IMR-90 (cell line): ENCODE measurements around the gene NPLOC4. TPM values are rescaled to one million over a fixed set of nuclear protein-coding genes. Genes with fewer than 3 reads are reported as not detected.

Source experiments
- ATAC-seq: fragments of 200-7000 bp; cut with Tn5 transposase; 2 replicates; pipeline ENCODE4 v1.9.1; 2020; ENCODE audit warnings: low read depth, mild to moderate bottlenecking, moderate library complexity
- BruUV-seq: library from RNA; stranded (reverse); fragments of 400-500 nt; replicated peaks from 2 replicates; lab custom pipeline; 2021; lab: Mats Ljungman, UMichigan
- CTCF ChIA-PET: fragments of 300-600 bp; formaldehyde crosslinking; extraction: SDS; loops from one replicate; lab custom pipeline; 2021; ENCODE audit warnings: antibody characterized with exemption; lab: Yijun Ruan, JAX
- POLR2A ChIA-PET: fragments of 300-600 bp; sonication (Branson Sonifier 250); formaldehyde crosslinking; loops from one replicate; lab custom pipeline; 2022; ENCODE audit warnings: antibody characterized with exemption; ENCODE audit not compliant: unreplicated experiment; lab: Charles Lee
- DNase-seq: peaks from one replicate; pipeline ENCODE4 v3.0.0; 2013
- H2AFZ ChIP-seq: replicated peaks from 2 replicates; pipeline ENCODE3; 2013; ENCODE audit warnings: low read length, mild to moderate bottlenecking; ENCODE audit not compliant: poor library complexity
- H2AK5ac ChIP-seq: 2 replicates; pipeline ENCODE4 v1.6.1; 2013; ENCODE audit warnings: low read depth, low read length, inconsistent platforms
- H2AK9ac ChIP-seq: replicated peaks from 2 replicates; pipeline ENCODE3; 2013; ENCODE audit warnings: mild to moderate bottlenecking, low read depth, low read length, moderate library complexity; ENCODE audit not compliant: poor library complexity
- H2BK120ac ChIP-seq: 2 replicates; pipeline ENCODE4 v1.6.1; 2013; ENCODE audit warnings: low read depth, low read length, inconsistent platforms
- H2BK15ac ChIP-seq: 3 replicates; pipeline ENCODE4 v1.6.1; 2013; ENCODE audit warnings: low read depth, low read length, inconsistent platforms
- H2BK20ac ChIP-seq: 2 replicates; pipeline ENCODE4 v1.6.1; 2013; ENCODE audit warnings: low read depth, mild to moderate bottlenecking, inconsistent platforms, low read length, moderate library complexity
- H2BK5ac ChIP-seq: 2 replicates; pipeline ENCODE4 v1.6.1; 2013; ENCODE audit warnings: mild to moderate bottlenecking, low read depth, low read length, inconsistent platforms; ENCODE audit not compliant: poor library complexity, severe bottlenecking
- H3K14ac ChIP-seq: replicated peaks from 2 replicates; pipeline ENCODE4 v1.6.1; 2013; ENCODE audit warnings: low read depth, low read length, inconsistent platforms
- H3K18ac ChIP-seq: 2 replicates; pipeline ENCODE4 v1.6.1; 2013; ENCODE audit warnings: low read depth, low read length, control low read depth
- H3K23ac ChIP-seq: 2 replicates; pipeline ENCODE4 v1.6.1; 2013; ENCODE audit warnings: low read depth, low read length, inconsistent platforms
- H3K27ac ChIP-seq: 2 replicates; pipeline ENCODE4 v1.5.1; 2013; ENCODE audit warnings: mild to moderate bottlenecking, control low read depth, low read length; ENCODE audit not compliant: insufficient read depth
- H3K27me3 ChIP-seq: 2 replicates; pipeline ENCODE4 v1.6.1; 2013; ENCODE audit warnings: low read length; ENCODE audit not compliant: control insufficient read depth, insufficient read depth
- H3K36me3 ChIP-seq: 2 replicates; pipeline ENCODE4 v1.6.1; 2013; ENCODE audit warnings: low read length, mixed read lengths; ENCODE audit not compliant: control insufficient read depth, insufficient read depth
- H3K4ac ChIP-seq: 2 replicates; pipeline ENCODE4 v1.6.1; 2013; ENCODE audit warnings: low read depth, low read length, inconsistent platforms
- H3K4me1 ChIP-seq: 2 replicates; pipeline ENCODE4 v1.6.1; 2013; ENCODE audit warnings: low read length, mixed read lengths; ENCODE audit not compliant: control insufficient read depth, insufficient read depth
- H3K4me2 ChIP-seq: 2 replicates; pipeline ENCODE4 v1.6.1; 2013; ENCODE audit warnings: low read depth, mild to moderate bottlenecking, control low read depth, low read length, moderate library complexity
- H3K4me3 ChIP-seq: 2 replicates; pipeline ENCODE4 v1.5.1; 2013; ENCODE audit warnings: low read depth, mild to moderate bottlenecking, control low read depth, low read length, moderate library complexity; ENCODE audit not compliant: insufficient read depth
- H3K56ac ChIP-seq: 2 replicates; pipeline ENCODE4 v1.6.1; 2013; ENCODE audit warnings: low read length, inconsistent platforms; ENCODE audit not compliant: insufficient read depth; ENCODE audit errors: extremely low read depth
- H3K79me1 ChIP-seq, 2 experiments: 2 replicates each; pipeline ENCODE4 v1.6.1; 2013; ENCODE audit warnings: low read length in 2 of 2, inconsistent platforms in 1 of 2, low read depth in 1 of 2
- H3K9ac ChIP-seq: 2 replicates; pipeline ENCODE4 v1.6.1; 2013; ENCODE audit warnings: low read depth, low read length, control low read depth
- H3K9me1 ChIP-seq: 2 replicates; pipeline ENCODE4 v1.6.1; 2013; ENCODE audit warnings: low read length, inconsistent platforms; ENCODE audit not compliant: insufficient read depth
- H3K9me3 ChIP-seq: 2 replicates; pipeline ENCODE4 v1.6.1; 2013; ENCODE audit warnings: low read length; ENCODE audit not compliant: control insufficient read depth, insufficient read depth
- H4K20me1 ChIP-seq: 2 replicates; pipeline ENCODE4 v1.6.1; 2013; ENCODE audit warnings: low read length, inconsistent platforms; ENCODE audit not compliant: insufficient read depth
- H4K5ac ChIP-seq: 2 replicates; pipeline ENCODE4 v1.6.1; 2013; ENCODE audit warnings: mild to moderate bottlenecking, low read depth, low read length, control low read depth
- H4K8ac ChIP-seq, 2 experiments: 2 replicates each; pipeline ENCODE4 v1.6.1; 2013; ENCODE audit warnings: low read depth in 2 of 2, low read length in 2 of 2, control low read depth in 1 of 2, inconsistent platforms in 1 of 2
- H4K91ac ChIP-seq: 2 replicates; pipeline ENCODE4 v1.6.1; 2013; ENCODE audit warnings: low read depth, low read length, inconsistent platforms; ENCODE audit not compliant: insufficient read depth
- ELK1 ChIP-seq: fragments of 150-350 bp; IDR thresholded peaks from 2 replicates; pipeline ENCODE4 v1.6.1; 2016; ENCODE audit warnings: low read depth, mild to moderate bottlenecking, low read length, moderate library complexity, borderline replicate concordance
- MAZ ChIP-seq: IDR thresholded peaks from 2 replicates; pipeline ENCODE4 v1.6.1; 2012; ENCODE audit warnings: low read depth, mild to moderate bottlenecking, low read length, improper control_type of control experiment, moderate library complexity, borderline replicate concordance
- NFE2L2 ChIP-seq: fragments of 150-350 bp; IDR thresholded peaks from 2 replicates; pipeline ENCODE4 v1.6.1; 2016; ENCODE audit warnings: low read depth, mild to moderate bottlenecking, low read length
- POLR2A ChIP-seq: IDR thresholded peaks from 2 replicates; pipeline ENCODE4 v1.6.1; 2012; ENCODE audit warnings: mild to moderate bottlenecking, low read depth, low read length
- RAD21 ChIP-seq: IDR thresholded peaks from 2 replicates; pipeline ENCODE4 v1.6.1; 2012; ENCODE audit warnings: low read length, improper control_type of control experiment
- WGBS, 2 experiments: methylation state at CpG; one replicate each; pipeline versions ENCODE4 v1.1.5 to v1.1.7; 2013; ENCODE audit warnings: missing lambda C conversion rate in 2 of 2; ENCODE audit not compliant: insufficient read length in 1 of 2; ENCODE audit errors: extremely low coverage in 2 of 2; 5-methylcytosine and 5-hydroxymethylcytosine counted together
- dilution Hi-C: fragments of 300-500 bp; cut with HindIII; formaldehyde crosslinking; loops from one replicate; pipeline ENCODE4 v1.14.3; 2018; ENCODE audit warnings: low sequenced_read_pairs; ENCODE audit not compliant: unreplicated experiment
- in situ Hi-C: fragments of 300-500 bp; cut with MboI; formaldehyde crosslinking; loops from 3 replicates; pipeline ENCODE4 v1.14.3; 2019; ENCODE audit warnings: low sequenced_read_pairs, inconsistent platforms, mixed read lengths
- intact Hi-C: fragments of 100-400 bp; cut with micrococcal nuclease; formaldehyde crosslinking; loops from 2 replicates; pipeline ENCODE4 v1.10.0; 2022
- polyA plus RNA-seq, 3 experiments: library from polyadenylated mRNA; depleted of rRNA; stranded (reverse); fragments of >200 nt; gene quantifications; 2 replicates each; pipeline ENCODE4 v1.2.3, GENCODE V29; 2012; ENCODE audit warnings: low replicate concordance in 1 of 3
- total RNA-seq: library from RNA; depleted of rRNA; stranded (reverse); fragments of >200 nt; gene quantifications from 2 replicates; pipeline ENCODE4 v1.2.3, GENCODE V29; 2012

NPLOC4 gene
- total and polyA plus RNA-seq, 2 of the 4 experiments (the other 2 are of a cell fraction): 70.4 to 78.3 TPM

GRCh38 chr17:81580481-81580880, 56.4 kb downstream of the NPLOC4 start:
- ChIA-PET CTCF (interaction anchor here (0.5 kb wide), 1 partner anchor 18 kb away, joined by 3 read pairs; no protein-coding TSS in a partner anchor), POLR2A (no interaction called here)
- WGBS, 2 experiments: 100% methylated on average over 3 of the region's 6 CpGs; no CpG with 5 or more reads in 1 of the 2 experiments

More at GRCh38 chr17:81580481-81580880, 56.4 kb downstream of the NPLOC4 start:
- intact Hi-C loops (no loop called here), dilution Hi-C loops (no loop called here), in situ Hi-C loops (no loop called here)
- Histone ChIP-seq H3K18ac (no peak overlapping the region), H3K9me1 (peaks cover 58% of the 10 kb centered on the region), H3K27ac (no peak overlapping the region), H3K9ac (no peak overlapping the region), H3K27me3 (no peaks in the 10 kb centered on the region), H2AK5ac (peak overlapping the region; percentile 6; the same call in 1 of the 2 replicates), H2AK9ac (no peak overlapping the region), H2BK5ac (no peak overlapping the region), H2BK15ac (no peak overlapping the region), H3K9me3 (no peaks in the 10 kb centered on the region), H3K4me3 (no peak overlapping the region), H3K4me2 (no peak overlapping the region), H4K8ac (no peak overlapping the region), H3K56ac (no peak overlapping the region), H3K23ac (no peak overlapping the region), H2BK120ac (no peak overlapping the region), H3K4me1 (peaks cover 40% of the 10 kb centered on the region), H2BK20ac (no peak overlapping the region), H4K91ac (no peak overlapping the region), H2AFZ (no peak overlapping the region), H3K36me3 (peaks cover 27% of the 10 kb centered on the region), H3K14ac (no peak overlapping the region), H3K79me1 (peaks cover 27 to 83% of the 10 kb centered on the region in 2 experiments), H4K5ac (no peak overlapping the region), H3K4ac (0 out of 2 replicates have a peak overlapping the region, but pooled peaks have one; percentile 62), H4K20me1 (peaks cover 76% of the 10 kb centered on the region)
- ATAC-seq (no peak), DNase-seq (no peak)
- no TSS peak for BruUV-seq
- TF ChIP-seq RAD21 (no peak), ELK1 (no peak), NFE2L2 (no peak), POLR2A (no peak), MAZ (no peak)
